GM12878 (cell line): Measurements from ENCODE around the gene TMEM89. TPM values are rescaled to one million over a fixed set of nuclear protein-coding genes. Genes with fewer than 3 reads are reported as not detected.

ENCODE experiments used
- ATAC-seq: fragments of 200-7000 bp; cut with Tn5 transposase; 3 replicates; pipeline ENCODE4 v1.9.1; 2020; ENCODE audit warnings: mild to moderate bottlenecking, moderate library complexity
- BruUV-seq: library from RNA; stranded (reverse); fragments of 400-500 nt; replicated peaks from 2 replicates; lab custom pipeline; 2021; lab: Mats Ljungman, UMichigan
- CTCF ChIA-PET: fragments of 300-600 bp; sonication (Branson Sonifier 250); formaldehyde crosslinking; extraction: SDS; loops from one replicate; lab custom pipeline; 2021; ENCODE audit warnings: inconsistent platforms; lab: Yijun Ruan, JAX
- POLR2A ChIA-PET: fragments of 350-600 bp; formaldehyde crosslinking; extraction: SDS; loops from one replicate; lab custom pipeline; 2021; ENCODE audit warnings: inconsistent platforms; lab: Charles Lee
- RAD21 ChIA-PET: fragments of 300-600 bp; sonication (Branson Sonifier 250); formaldehyde crosslinking; loops from one replicate; lab custom pipeline; 2023; ENCODE audit warnings: antibody characterized with exemption; ENCODE audit not compliant: unreplicated experiment; lab: Charles Lee
- SMC1A ChIA-PET: fragments of 300-600 bp; sonication (Branson Sonifier 250); formaldehyde crosslinking; loops from one replicate; lab custom pipeline; 2023; ENCODE audit not compliant: unreplicated experiment, uncharacterized antibody; lab: Charles Lee
- DNase-seq: peaks from one replicate; pipeline ENCODE4 v3.0.0-alpha.2; 2011; ENCODE audit warnings: low read depth, low spot score
- FAIRE-seq: peaks from 3 replicates; lab custom pipeline; 2011; peaks lifted over from hg19 to GRCh38; lab: Jason Lieb, UNC
- H2AFZ ChIP-seq: 2 replicates; pipeline ENCODE4 v1.6.0; 2011; ENCODE audit warnings: low read depth, low read length, control low read depth; ENCODE audit not compliant: control insufficient read depth
- H3K27ac ChIP-seq: 2 replicates; pipeline ENCODE4 v1.5.1; 2011; ENCODE audit warnings: control low read depth; ENCODE audit not compliant: control insufficient read depth, insufficient read depth
- H3K27me3 ChIP-seq, 2 experiments: replicated peaks in 1 of 2; 2 replicates each; pipeline versions ENCODE4 v1.6.0 to v1.6.1; 2011; ENCODE audit warnings: low read length in 1 of 2; ENCODE audit not compliant: control insufficient read depth in 2 of 2, insufficient read depth in 2 of 2
- H3K36me3 ChIP-seq, 2 experiments: 2 replicates each; pipeline ENCODE4 v1.5.1; 2011; ENCODE audit warnings: low read length in 1 of 2; ENCODE audit not compliant: control insufficient read depth in 2 of 2, insufficient read depth in 2 of 2
- H3K4me1 ChIP-seq: 2 replicates; pipeline ENCODE4 v1.6.1; 2011; ENCODE audit warnings: mild to moderate bottlenecking, low read length, moderate library complexity, mixed read lengths; ENCODE audit not compliant: control insufficient read depth, insufficient read depth
- H3K4me2 ChIP-seq: 2 replicates; pipeline ENCODE4 v1.6.0; 2011; ENCODE audit warnings: control low read depth; ENCODE audit not compliant: control insufficient read depth, insufficient read depth
- H3K4me3 ChIP-seq: fragments of 200-600 bp; sonication (generic); 2 replicates; pipeline ENCODE4 v1.5.1; 2016
- H3K79me2 ChIP-seq: 2 replicates; pipeline ENCODE4 v1.6.0; 2011; ENCODE audit warnings: low read length; ENCODE audit not compliant: control insufficient read depth, insufficient read depth
- H3K9ac ChIP-seq: 2 replicates; pipeline ENCODE4 v1.8.0; 2011; ENCODE audit warnings: low read length, control low read depth, mixed read lengths; ENCODE audit not compliant: control insufficient read depth, insufficient read depth
- H3K9me3 ChIP-seq: replicated peaks from 3 replicates; pipeline ENCODE4 v1.5.1; 2011; ENCODE audit warnings: mild to moderate bottlenecking, low read length; ENCODE audit not compliant: control insufficient read depth, insufficient read depth
- H4K20me1 ChIP-seq: 2 replicates; pipeline ENCODE4 v1.6.0; 2011; ENCODE audit not compliant: control insufficient read depth, insufficient read depth
- ASH2L ChIP-seq: fragments of 300-600, 200-600 bp; sonication (generic); IDR thresholded peaks from 2 replicates; pipeline ENCODE4 v1.6.1; 2017; ENCODE audit warnings: low read depth, mild to moderate bottlenecking, borderline replicate concordance
- FOXK2 ChIP-seq: fragments of 450-650 bp; IDR thresholded peaks from 2 replicates; pipeline ENCODE4 v1.6.1; 2017; ENCODE audit warnings: mild to moderate bottlenecking, moderate library complexity
- JUND ChIP-seq: IDR thresholded peaks from 2 replicates; pipeline ENCODE4 v1.6.1; 2012; ENCODE audit warnings: low read depth, mild to moderate bottlenecking, low read length, improper control_type of control experiment, moderate library complexity
- MEF2A ChIP-seq: IDR thresholded peaks from 2 replicates; pipeline ENCODE4 v1.6.1; 2011; ENCODE audit warnings: low read depth, mild to moderate bottlenecking, low read length, moderate library complexity; ENCODE audit not compliant: insufficient read depth
- MEF2B ChIP-seq: fragments of 450-650 bp; IDR thresholded peaks from 2 replicates; pipeline ENCODE4 v1.6.1; 2018; ENCODE audit warnings: mild to moderate bottlenecking, moderate library complexity; ENCODE audit not compliant: partially characterized antibody, poor library complexity, severe bottlenecking
- NR2C1 ChIP-seq: fragments of 450-650 bp; IDR thresholded peaks from 2 replicates; pipeline ENCODE4 v1.6.1; 2017; ENCODE audit warnings: antibody characterized with exemption, mild to moderate bottlenecking, moderate library complexity
- POLR2A ChIP-seq: IDR thresholded peaks from 2 replicates; pipeline ENCODE4 v1.6.1; 2011; ENCODE audit warnings: low read depth, mild to moderate bottlenecking, low read length
- POLR2AphosphoS5 ChIP-seq: IDR thresholded peaks from 2 replicates; pipeline ENCODE4 v1.6.1; 2011; ENCODE audit warnings: mild to moderate bottlenecking, low read length, inconsistent platforms
- SPI1 ChIP-seq: IDR thresholded peaks from 2 replicates; pipeline ENCODE4 v1.6.1; 2011; ENCODE audit warnings: low read depth, mild to moderate bottlenecking, low read length, moderate library complexity, borderline replicate concordance; ENCODE audit not compliant: insufficient read depth
- TAF1 ChIP-seq: IDR thresholded peaks from 2 replicates; pipeline ENCODE4 v1.6.1; 2011; ENCODE audit warnings: mild to moderate bottlenecking, low read depth, low read length, borderline replicate concordance
- WGBS: methylation state at CpG from one replicate; pipeline ENCODE4 v1.1.6; 2016; ENCODE audit warnings: low lambda C conversion rate; ENCODE audit not compliant: insufficient replicate concordance, insufficient coverage; ENCODE audit errors: missing lambda C conversion rate; 5-methylcytosine and 5-hydroxymethylcytosine counted together
- in situ Hi-C: fragments of 300-500 bp; cut with MboI; formaldehyde crosslinking; loops from 9 replicates; pipeline ENCODE4 v1.14.3; 2018; ENCODE audit warnings: mixed read lengths
- intact Hi-C: fragments of 100-400 bp; cut with micrococcal nuclease; formaldehyde crosslinking; loops from one replicate; pipeline ENCODE4 v1.14.2; 2022; ENCODE audit not compliant: unreplicated experiment
- polyA plus RNA-seq, 11 experiments: library from polyadenylated mRNA; depleted of rRNA in 4 of 11; unstranded in 6 of 11; stranded (reverse) in 5 of 11; fragments of >200 nt; fragmentation: Nextera tagmentation in 4 of 11; fragmentation: Illumina TruSeq in 1 of 11; extraction: Ambion mirVana in 4 of 11; extraction: Trizol in 1 of 11; gene quantifications; 1 replicate in 1 of 11; 2 replicates in 10 of 11; pipeline versions ENCODE4 v1.2.1 to v1.2.3, GENCODE V29; 2011 to 2016; ENCODE audit warnings: inconsistent platforms in 2 of 11, missing spikeins in 2 of 11, low read depth in 1 of 11
- total RNA-seq, 4 experiments: library from RNA; depleted of rRNA in 3 of 4; stranded (reverse); fragments of >200 nt in 3 of 4; fragmentation: Illumina TruSeq in 1 of 4; extraction: Trizol in 1 of 4; gene quantifications; 2 replicates each; pipeline versions ENCODE4 v1.2.1 to v1.2.3, GENCODE V29; 2013 to 2021

The TMEM89 gene
- total and polyA plus RNA-seq, 10 of the 15 experiments (the other 5 are each of a cell fraction or from before 2014, with no cell fraction given) = not detected

DNA sequence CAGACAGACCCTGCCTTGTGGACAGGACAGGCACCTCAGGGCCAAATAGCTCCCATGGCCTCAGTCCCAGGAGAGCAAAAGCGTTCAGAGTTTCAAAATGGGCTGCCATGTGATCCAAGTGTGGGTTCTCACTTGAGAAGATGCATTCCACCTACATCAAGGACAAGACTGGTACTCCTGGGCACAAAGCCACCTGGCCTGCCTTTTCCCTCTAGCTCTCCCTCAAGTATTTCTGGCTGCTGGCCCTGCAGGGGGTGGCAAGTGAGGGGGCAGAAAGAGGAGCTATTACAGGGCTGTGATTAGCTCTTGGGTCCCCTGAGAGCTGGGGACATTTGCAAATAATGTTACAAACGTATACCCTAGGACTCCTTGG is 20.0 kb downstream of the TMEM89 start:
- ATAC-seq = no peak
- no peaks in the 10 kb centered on the region; the same call in 1 of the 2 replicates for H3K4me1 ChIP-seq
- DNase-seq = no peak
- H3K79me2 ChIP-seq = no peaks in the 10 kb centered on the region
- H3K9me3 ChIP-seq = no peaks in the 10 kb centered on the region
- WGBS = 69% methylated on average over 2 of the region's 2 CpGs
- H3K4me2 ChIP-seq = no peak overlapping the region
- FAIRE-seq = no peak
- intact Hi-C loops (no loop called here), in situ Hi-C loops (no loop called here)
- H3K36me3 ChIP-seq = peaks cover 40 to 50% of the 10 kb centered on the region in 2 experiments
- no peak overlapping the region for H3K27ac ChIP-seq
- ChIA-PET SMC1A (no interaction called here), POLR2A (interaction anchor here (1.1 kb wide), 1 partner anchor 19 kb away, joined by 3 read pairs; no protein-coding TSS in a partner anchor), CTCF (no interaction called here), RAD21 (interaction anchor here (0.7 kb wide), 1 partner anchor 491 kb away, joined by 3 read pairs; no protein-coding TSS in a partner anchor)
- peaks cover 4% of the 10 kb centered on the region; the same call in 1 of the 2 replicates for H4K20me1 ChIP-seq
- no peaks in the 10 kb centered on the region for H3K27me3 ChIP-seq
- no peak for TF ChIP-seq NR2C1
- no peak for TF ChIP-seq SPI1
- no peak for TF ChIP-seq MEF2A
- TF ChIP-seq JUND = no peak
- TF ChIP-seq MEF2B = no peak
- no peak for TF ChIP-seq ASH2L
- no peak for TF ChIP-seq TAF1
- no peak for TF ChIP-seq POLR2AphosphoS5
- no peak for TF ChIP-seq FOXK2
- no peak for TF ChIP-seq POLR2A
- BruUV-seq = no TSS peak
- no peak overlapping the region for H3K4me3 ChIP-seq
- H3K9ac ChIP-seq = no peak overlapping the region
- H2AFZ ChIP-seq = no peak overlapping the region
